Panc1 (cell line): ENCODE data around the gene EVI5.

Experiments used
- POLR2AphosphoS5 ChIP-seq: IDR thresholded peaks from 2 replicates; pipeline ENCODE4 v1.6.1; 2012; ENCODE audit warnings: mild to moderate bottlenecking, low read depth, low read length, moderate library complexity
- REST ChIP-seq, 2 experiments: IDR thresholded peaks; 2 replicates each; pipeline ENCODE4 v1.6.1; 2011 to 2012; ENCODE audit warnings: low read depth in 2 of 2, control low read depth in 1 of 2, low read length in 1 of 2, mild to moderate bottlenecking in 1 of 2, moderate library complexity in 1 of 2; ENCODE audit not compliant: insufficient read depth in 1 of 2
- SIN3A ChIP-seq: IDR thresholded peaks from 2 replicates; pipeline ENCODE4 v1.6.1; 2012; ENCODE audit warnings: low read depth, mild to moderate bottlenecking, low read length, moderate library complexity, borderline replicate concordance; ENCODE audit not compliant: insufficient read depth
- TCF7L2 ChIP-seq: IDR thresholded peaks from 2 replicates; pipeline ENCODE4 v1.6.1; 2011; ENCODE audit warnings: mild to moderate bottlenecking, low read depth, low read length, inconsistent platforms
- TF ChIP-seq, protein P1 (sequence below): fragments of 450-650 bp; IDR thresholded peaks from 2 replicates; pipeline ENCODE4 v1.5.1; 2017; ENCODE audit warnings: mild to moderate bottlenecking

- TF ChIP-seq, protein P1, sequence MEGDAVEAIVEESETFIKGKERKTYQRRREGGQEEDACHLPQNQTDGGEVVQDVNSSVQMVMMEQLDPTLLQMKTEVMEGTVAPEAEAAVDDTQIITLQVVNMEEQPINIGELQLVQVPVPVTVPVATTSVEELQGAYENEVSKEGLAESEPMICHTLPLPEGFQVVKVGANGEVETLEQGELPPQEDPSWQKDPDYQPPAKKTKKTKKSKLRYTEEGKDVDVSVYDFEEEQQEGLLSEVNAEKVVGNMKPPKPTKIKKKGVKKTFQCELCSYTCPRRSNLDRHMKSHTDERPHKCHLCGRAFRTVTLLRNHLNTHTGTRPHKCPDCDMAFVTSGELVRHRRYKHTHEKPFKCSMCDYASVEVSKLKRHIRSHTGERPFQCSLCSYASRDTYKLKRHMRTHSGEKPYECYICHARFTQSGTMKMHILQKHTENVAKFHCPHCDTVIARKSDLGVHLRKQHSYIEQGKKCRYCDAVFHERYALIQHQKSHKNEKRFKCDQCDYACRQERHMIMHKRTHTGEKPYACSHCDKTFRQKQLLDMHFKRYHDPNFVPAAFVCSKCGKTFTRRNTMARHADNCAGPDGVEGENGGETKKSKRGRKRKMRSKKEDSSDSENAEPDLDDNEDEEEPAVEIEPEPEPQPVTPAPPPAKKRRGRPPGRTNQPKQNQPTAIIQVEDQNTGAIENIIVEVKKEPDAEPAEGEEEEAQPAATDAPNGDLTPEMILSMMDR: no peak
- TF ChIP-seq SIN3A: no peak
- TF ChIP-seq POLR2AphosphoS5: no peak
- no peak for TF ChIP-seq REST (IDR thresholded peaks at IDR 0.05; ENCODE audit: insufficient read depth in 1 of 2, low read depth in 2 of 2, low read length in 1 of 2)
- TF ChIP-seq TCF7L2: no peak
Measured at GRCh38 chr1:92480813-92481598, 303.9 kb downstream of the EVI5 start.
